GM21723 (cell line): ENCODE measurements around the gene C4BPA.

ENCODE experiments used
- ATAC-seq: cut with Tn5 transposase; IDR thresholded peaks from one replicate; pipeline ENCODE4 v1.9.1; 2021; ENCODE audit warnings: mild to moderate bottlenecking, moderate library complexity; ENCODE audit not compliant: unreplicated experiment

C4BPA gene

DNA sequence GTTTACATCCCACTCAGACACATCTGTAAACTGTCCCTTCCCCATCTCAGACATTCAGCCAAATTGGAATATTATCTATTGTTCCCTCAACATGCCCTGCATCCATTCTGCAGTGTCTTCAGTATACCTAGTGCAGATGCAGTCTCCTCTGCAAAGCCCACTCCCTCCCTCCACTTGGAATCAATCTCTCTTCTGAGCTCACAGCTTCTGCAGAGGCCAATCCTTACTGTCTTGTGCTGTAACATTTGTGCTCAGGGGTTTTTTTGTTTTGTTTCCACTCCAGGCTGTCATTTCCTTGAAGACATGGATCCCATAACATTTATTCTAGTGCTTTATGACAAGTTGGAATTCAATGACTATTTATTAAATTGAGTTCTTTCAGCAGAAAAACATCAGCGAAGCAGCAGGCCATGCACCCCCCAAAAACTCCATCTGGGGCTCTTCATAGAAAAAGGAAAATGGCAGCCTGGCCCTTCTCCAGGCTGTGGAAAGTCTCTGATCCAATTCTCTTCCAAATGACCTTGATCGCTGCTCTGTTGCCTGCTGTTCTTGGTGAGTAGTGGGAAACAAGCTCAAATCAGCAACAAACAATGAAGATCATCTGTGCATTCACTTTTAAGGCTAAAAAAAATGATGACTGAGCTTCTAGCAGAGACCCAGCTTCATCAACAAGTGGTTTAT lies 8.7 kb downstream of the C4BPA start:
- ATAC-seq = no peak

- ATAC-seq = no peak
These were observed 11.2 kb downstream of the C4BPA start for GRCh38 chr1:207115269-207115668.

DNA sequence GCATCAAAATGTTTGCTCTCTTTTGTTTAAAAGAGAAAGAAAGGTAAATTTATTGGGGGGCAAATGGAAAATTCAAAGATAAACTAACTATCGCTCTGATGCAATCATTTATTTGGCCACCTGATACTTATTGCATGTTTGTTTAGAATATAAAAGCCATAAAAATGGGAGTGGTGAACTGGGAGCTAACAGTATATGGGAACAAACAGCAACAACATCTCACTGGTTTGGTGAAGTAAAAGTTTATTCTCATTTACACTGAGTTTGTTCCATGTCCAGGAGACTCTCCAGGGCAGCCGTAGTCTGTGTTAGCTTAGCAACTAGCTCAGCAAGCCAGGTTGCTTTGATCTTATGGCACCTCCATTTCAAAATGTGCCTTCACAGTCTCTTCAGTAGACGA lies 20.4 kb downstream of the C4BPA start:
- no peak for ATAC-seq

DNA sequence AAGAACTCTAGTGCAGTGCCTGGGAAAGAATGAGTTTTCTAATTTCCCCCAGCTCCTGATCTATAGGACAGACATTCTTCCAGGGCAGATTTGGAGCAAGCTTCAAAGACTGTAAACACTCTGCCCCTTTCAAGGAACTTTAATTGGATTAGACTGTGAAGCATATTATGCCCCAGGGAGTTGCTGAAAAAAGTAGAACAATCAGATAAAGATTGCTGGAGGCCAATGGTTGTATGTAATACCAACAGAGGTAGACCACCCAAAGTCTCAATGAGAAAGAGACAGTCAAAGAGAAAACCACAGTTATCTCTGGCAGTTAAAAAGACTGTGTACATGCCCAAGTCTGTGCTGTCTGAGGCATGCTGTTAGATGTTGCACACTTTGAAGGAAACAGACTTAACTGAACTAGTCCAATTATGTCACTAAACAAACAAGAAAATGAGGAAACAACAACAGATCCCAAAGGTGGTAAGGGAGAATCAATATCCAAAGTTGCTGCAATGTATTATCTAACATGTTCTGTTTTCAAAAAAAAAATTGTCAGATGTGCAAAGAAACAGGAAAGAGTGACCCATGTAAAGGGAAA lies 24.4 kb downstream of the C4BPA start:
- no peak for ATAC-seq

GRCh38 chr1:207129053-207129452 lies 25.0 kb downstream of the C4BPA start:
- ATAC-seq = no peak

- ATAC-seq = no peak
These were observed 26.4 kb downstream of the C4BPA start for GRCh38 chr1:207130252-207131036.

DNA sequence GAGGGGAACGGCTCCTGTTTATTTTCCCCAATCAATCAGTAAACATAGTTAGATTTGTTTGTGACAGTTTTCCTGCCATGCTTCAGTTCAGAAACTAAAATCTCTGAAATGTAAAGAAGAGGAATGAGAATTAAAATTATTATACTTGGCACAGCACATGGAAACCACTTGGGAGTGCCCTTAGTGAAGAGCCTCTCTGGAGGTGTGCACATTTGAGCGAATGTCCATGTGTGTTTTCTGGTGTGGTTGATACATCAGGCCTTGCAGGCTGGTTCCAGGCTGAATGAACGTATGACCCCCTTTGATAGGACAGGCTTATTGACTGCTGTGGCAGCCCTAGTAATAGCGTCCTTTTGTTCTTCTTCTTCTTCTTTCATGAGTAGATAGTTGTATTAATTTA lies 27.1 kb downstream of the C4BPA start:
- ATAC-seq = no peak

DNA sequence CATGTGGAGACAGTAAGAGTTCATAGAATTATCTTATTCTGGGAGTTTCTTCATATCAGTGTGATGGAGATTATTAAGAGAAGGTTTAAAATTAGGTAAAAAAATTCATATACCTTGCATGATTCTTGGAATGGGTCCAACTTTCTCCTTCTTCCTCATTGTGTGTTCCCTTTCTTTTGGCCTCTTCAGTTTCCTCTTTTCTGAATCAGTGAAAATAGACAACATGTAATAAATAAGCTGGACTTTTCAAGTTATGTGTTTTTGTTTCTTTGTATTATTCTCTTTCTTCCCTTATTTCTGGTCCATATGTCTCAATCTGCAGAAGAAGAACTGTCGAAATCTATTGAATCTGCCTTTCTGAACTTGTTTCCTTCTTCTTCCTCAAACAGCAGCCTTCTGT lies 30.5 kb downstream of the C4BPA start:
- no peak for ATAC-seq

DNA sequence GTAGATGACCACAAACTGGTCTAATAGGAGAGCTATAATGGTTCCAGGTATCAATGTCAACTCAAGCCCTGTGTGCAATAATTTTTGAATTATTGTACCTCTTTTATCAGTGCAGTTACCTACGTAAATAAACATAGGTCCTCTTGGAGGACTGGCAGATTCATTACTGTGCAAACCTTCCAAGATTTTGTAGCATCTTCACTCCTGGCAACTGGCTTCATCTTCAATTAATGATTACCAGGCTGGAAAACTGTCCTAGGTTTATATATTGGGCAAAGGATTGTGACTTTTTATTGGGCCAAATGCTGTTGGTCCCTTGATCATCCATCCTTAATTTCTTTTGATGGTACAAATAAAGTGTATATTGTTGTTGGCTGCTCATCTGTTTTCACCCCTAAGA lies 35.6 kb downstream of the C4BPA start:
- ATAC-seq = no peak

GRCh38 chr1:207140536-207140935 lies 36.5 kb downstream of the C4BPA start:
- ATAC-seq = no peak

DNA sequence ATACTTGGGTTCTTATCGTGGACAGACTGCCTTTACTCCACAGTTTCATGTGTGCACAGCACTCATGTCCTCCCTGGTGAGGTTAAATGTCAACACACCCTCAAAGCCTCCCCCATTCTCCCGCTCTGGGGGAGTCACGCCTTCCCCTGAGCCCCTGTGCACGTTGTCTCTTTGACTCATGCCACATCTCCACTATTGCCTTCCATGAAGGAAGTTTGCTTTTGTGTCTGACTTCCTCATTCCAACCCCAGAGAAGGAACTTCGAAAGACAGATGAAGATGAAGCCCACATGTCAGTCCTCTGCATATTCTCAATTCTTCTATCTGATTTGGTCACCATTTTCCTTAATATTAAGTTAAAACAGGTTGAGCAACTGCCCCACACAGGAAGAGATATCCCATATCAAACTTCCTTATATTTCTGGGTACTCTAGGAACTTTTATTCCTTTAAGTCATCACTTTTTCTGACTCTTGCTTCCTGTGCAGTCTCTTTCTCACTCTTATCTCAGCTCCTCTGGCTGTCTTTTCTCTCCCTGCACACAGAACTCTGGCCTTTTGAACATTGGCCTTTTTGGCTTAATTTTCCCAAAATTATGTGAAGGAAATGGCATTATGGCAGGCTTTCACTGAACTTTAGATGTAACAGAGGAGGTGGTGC lies 41.5 kb downstream of the C4BPA start:
- no peak for ATAC-seq

DNA sequence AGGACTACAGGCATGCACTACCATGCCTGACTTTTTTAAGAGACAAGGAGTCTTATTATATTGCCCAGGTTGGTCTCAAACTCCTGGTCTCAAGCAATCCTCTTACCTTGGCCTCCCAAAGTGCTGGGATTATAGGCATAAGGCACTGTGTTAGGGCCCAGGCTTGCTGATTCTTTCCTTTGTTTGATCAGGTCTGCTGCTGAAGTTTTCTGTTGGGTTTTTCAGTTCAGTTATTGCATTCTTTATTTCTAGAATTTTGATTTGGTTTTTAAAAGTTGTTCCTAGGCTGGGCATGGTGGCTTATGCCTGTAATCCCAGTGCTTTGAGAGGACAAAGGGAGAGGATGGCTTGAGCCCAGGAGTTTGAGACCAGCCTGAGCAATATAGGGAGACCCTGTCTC lies 47.9 kb downstream of the C4BPA start:
- ATAC-seq = no peak

GRCh38 chr1:207152792-207153468 lies 48.9 kb downstream of the C4BPA start:
- ATAC-seq = no peak

DNA sequence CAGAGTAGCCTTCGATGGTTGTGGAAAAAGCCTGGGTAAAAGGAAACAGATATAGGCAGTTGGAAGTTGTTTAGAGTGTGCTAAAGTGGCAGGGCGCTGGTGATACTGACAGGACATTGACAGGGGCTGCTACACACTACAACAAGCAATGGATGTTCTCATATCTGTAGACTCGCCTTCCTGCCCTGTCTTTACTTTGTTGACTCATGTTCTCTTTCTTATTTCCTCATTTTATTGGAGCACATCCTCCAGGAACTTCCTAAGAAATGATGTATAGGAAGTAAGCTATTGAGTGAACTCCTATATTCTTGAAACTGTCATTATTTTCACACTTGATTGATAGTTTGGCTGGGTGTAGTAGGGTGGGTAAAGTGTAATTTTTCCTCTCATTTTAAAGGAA lies 51.0 kb downstream of the C4BPA start:
- ATAC-seq = no peak

- ATAC-seq = no peak
These were observed 52.1 kb downstream of the C4BPA start for GRCh38 chr1:207156095-207156494.

GRCh38 chr1:207156826-207157225 lies 52.8 kb downstream of the C4BPA start:
- no peak for ATAC-seq

DNA sequence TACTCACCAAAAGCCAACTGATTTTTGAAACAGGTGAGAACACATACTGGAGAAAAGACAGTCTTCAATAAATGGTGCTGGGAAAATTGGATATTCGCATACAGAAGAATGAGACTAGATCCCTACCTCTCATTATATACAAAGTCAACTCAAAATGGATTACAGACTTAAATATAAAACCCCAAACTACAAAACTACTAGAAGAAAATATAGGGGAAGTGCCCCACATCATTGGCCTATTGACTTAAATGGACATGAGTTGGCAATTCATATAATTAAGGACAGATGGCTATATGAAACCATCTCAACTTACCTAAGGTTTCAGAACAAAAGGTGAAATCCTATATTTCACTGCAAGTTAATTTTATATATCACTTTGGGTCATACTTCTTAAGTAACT lies 60.1 kb downstream of the C4BPA start:
- ATAC-seq = no peak

DNA sequence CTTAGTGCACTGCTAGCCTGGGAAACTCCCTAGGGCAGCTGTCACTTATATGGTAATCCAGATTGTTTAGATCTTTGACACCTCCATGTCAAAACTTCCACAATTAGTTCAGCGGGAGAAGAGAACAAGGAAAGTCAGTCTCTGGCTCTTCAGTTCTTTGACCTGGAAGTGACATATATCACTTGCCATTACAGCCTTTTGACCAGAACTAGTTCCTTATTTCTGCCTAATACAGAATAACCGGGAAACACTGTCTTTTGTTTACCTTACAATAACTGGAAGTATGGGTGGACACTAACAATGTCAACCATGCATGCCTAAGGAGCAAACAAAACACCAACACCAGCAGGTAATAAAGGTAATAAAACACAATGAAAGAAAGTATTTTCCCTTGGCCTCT lies 68.3 kb downstream of the C4BPA start:
- ATAC-seq = no peak

DNA sequence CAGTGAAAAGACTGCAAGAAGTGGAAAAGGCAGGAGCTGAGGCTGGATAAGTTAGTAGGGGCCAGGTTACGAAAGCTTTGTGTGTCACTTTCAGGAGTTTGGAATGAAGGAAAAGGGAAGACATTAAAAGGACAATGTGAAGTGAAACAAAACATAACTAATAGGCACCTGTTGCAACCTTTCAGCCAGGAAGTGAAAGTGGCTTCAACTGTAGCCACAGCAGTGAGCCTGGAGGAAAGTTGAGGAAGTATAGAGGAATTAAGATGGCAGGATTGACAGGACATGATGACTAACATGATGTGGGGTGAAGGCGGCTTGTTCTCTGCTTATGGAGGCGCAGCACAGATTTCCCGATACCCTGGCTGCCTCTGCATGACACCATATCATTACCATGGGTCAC lies 68.9 kb downstream of the C4BPA start:
- ATAC-seq = no peak

DNA sequence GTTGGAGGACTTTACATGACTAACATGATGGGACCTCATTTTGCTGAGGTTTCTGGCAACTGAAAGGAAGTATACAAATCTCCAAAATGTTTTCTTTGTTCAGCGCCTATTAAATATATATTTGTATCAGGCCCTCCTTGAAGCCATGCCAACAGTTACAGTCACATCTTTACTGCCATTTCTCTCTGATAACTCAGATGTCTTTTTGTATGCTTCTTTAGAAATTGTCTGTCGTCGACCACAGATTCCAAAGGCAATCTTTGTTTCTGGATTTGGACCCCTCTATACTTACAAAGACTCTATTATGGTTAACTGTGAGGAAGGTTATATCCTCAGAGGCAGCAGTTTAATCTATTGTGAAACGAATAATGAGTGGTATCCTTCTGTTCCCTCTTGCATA lies 69.4 kb downstream of the C4BPA start:
- ATAC-seq = no peak

DNA sequence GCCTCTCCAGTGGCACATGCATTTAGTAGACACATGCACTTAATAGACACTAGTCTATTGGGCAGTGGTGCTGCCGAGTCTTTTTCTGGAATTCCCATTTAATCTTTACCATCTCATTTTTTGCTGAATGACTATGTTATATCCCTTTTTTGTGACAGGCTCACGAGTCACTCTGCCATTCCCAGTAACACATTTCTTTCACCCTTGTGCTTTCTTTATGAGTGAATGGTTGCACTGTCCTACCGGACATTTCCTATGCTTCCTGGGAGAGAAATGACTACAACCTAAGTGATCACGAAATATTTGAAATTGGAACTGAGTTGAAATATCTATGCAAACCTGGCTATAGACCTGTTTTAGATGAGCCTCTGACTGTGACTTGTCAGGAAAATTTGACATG lies 70.9 kb downstream of the C4BPA start:
- no peak for ATAC-seq
